KMS-11 (cell line): Measurements from ENCODE around the gene GPC1.

ENCODE experiments used
- H2AFZ ChIP-seq: fragments of 200-600 bp; sonication (generic); 2 replicates; pipeline ENCODE4 v1.6.1; 2016; ENCODE audit warnings: antibody characterized with exemption, mixed run types, low read depth
- H3K27ac ChIP-seq: fragments of 200-600 bp; sonication (generic); 2 replicates; pipeline ENCODE4 v1.6.1; 2016; ENCODE audit warnings: mild to moderate bottlenecking, mixed run types
- H3K27me3 ChIP-seq: fragments of 200-600 bp; sonication (generic); 2 replicates; pipeline ENCODE4 v1.6.1; 2017; ENCODE audit warnings: mild to moderate bottlenecking, low read depth, mixed run types, moderate library complexity; ENCODE audit not compliant: insufficient read depth
- H3K36me3 ChIP-seq: fragments of 200-600 bp; sonication (generic); 2 replicates; pipeline ENCODE4 v1.6.1; 2017; ENCODE audit warnings: mild to moderate bottlenecking, mixed run types; ENCODE audit not compliant: insufficient read depth
- H3K4me1 ChIP-seq: fragments of 200-600 bp; sonication (generic); 2 replicates; pipeline ENCODE4 v1.6.1; 2016; ENCODE audit warnings: mild to moderate bottlenecking, low read depth, mixed run types; ENCODE audit not compliant: poor library complexity, severe bottlenecking
- H3K4me2 ChIP-seq: fragments of 200-600 bp; sonication (generic); 2 replicates; pipeline ENCODE4 v1.7.0; 2016; ENCODE audit warnings: mild to moderate bottlenecking, mixed run types
- H3K4me3 ChIP-seq: fragments of 200-600 bp; sonication (generic); IDR thresholded peaks from 2 replicates; pipeline ENCODE4 v1.6.1; 2017; ENCODE audit warnings: low read depth, low read length, mixed read lengths; ENCODE audit not compliant: insufficient read depth
- H3K79me2 ChIP-seq: fragments of 200-600 bp; sonication (generic); 2 replicates; pipeline ENCODE4 v1.6.1; 2016; ENCODE audit warnings: low read depth, mixed run types; ENCODE audit not compliant: insufficient read depth
- H3K9ac ChIP-seq: fragments of 200-600 bp; sonication (generic); 2 replicates; pipeline ENCODE4 v1.6.1; 2016; ENCODE audit warnings: mild to moderate bottlenecking, mixed run types
- H4K20me1 ChIP-seq: fragments of 200-600 bp; sonication (generic); 2 replicates; pipeline ENCODE4 v1.6.1; 2016; ENCODE audit warnings: mild to moderate bottlenecking, mixed run types; ENCODE audit not compliant: insufficient read depth
- TF ChIP-seq, protein P1 (sequence below): fragments of 200-600 bp; sonication (generic); conservative IDR thresholded peaks from 2 replicates; pipeline ENCODE4 v1.6.1; 2017; ENCODE audit warnings: low read depth, mild to moderate bottlenecking, antibody characterized with exemption, low read length, moderate library complexity, mixed read lengths

Gene GPC1

DNA sequence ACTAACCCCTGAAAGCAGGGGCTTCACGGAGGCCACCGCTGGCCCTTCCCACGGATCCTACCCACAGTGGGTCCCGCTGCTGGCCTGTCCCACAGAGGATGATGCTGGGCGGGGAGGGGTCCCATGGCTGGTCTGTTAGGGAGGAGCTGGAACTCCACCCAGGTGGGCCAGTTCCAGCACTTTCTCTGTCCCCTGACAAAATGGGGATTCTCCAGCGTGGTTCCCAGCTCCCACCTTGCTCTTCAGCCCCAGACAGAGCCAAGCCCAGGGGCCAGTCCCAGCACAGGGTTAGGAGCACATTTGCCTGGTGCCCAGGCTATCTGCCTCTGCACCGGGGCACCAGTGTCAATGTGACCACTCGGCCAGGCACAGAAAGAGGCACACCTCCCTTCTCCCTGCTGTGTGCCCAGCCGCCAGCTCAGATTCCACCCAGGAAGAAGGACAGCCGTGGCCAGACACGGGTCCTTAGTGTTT, 72.4 kb downstream of the GPC1 start:
- TF ChIP-seq, protein P1, sequence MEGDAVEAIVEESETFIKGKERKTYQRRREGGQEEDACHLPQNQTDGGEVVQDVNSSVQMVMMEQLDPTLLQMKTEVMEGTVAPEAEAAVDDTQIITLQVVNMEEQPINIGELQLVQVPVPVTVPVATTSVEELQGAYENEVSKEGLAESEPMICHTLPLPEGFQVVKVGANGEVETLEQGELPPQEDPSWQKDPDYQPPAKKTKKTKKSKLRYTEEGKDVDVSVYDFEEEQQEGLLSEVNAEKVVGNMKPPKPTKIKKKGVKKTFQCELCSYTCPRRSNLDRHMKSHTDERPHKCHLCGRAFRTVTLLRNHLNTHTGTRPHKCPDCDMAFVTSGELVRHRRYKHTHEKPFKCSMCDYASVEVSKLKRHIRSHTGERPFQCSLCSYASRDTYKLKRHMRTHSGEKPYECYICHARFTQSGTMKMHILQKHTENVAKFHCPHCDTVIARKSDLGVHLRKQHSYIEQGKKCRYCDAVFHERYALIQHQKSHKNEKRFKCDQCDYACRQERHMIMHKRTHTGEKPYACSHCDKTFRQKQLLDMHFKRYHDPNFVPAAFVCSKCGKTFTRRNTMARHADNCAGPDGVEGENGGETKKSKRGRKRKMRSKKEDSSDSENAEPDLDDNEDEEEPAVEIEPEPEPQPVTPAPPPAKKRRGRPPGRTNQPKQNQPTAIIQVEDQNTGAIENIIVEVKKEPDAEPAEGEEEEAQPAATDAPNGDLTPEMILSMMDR, result no peak
- no peaks in the 10 kb centered on the region for H3K36me3 ChIP-seq
- no peak overlapping the region for H2AFZ ChIP-seq

DNA sequence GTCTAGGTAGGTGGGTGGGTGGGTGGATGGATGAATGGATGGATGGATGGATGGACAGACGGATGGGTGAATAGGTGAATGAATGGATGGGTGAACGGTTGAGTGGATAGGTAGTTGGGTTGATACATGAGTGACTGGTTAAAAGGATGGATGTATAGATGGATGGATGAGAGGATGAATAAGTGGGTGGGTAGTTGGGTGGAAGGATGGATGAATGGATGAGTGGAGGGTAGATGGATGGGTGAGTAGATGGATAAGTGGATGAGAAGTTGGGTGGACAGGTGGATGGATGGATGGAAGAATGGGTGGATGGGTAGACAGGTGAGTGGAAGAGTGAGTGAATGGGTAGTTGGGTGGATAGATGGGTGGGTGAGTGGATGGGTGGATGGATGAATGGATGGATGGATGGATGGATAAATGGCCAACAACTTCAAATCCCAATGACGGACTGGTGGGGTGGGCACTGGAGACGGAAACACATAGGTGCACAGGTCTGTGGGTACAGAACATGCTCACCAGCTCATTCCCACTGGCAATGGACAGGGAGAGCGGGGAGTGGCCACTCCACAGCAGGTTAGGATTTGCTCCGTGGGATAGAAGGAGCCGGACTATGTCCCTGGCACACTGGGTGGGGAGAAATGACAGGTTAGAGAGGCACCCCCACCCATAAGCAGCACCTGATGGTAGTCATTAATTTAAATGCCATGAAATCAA, 73.5 kb downstream of the GPC1 start:
- H3K4me1 ChIP-seq, result peaks cover under 1% of the 10 kb centered on the region
- H3K9ac ChIP-seq, result no peak overlapping the region
- H4K20me1 ChIP-seq, result no peaks in the 10 kb centered on the region
- no peak overlapping the region for H2AFZ ChIP-seq
- no peak overlapping the region for H3K27ac ChIP-seq
- no peak overlapping the region for H3K4me3 ChIP-seq
- no peaks in the 10 kb centered on the region for H3K36me3 ChIP-seq
- no peaks in the 10 kb centered on the region for H3K27me3 ChIP-seq
- no peak overlapping the region for H3K4me2 ChIP-seq
- no peaks in the 10 kb centered on the region for H3K79me2 ChIP-seq
- TF ChIP-seq, protein P1, result no peak

More for the DNA sequence above, 72.4 kb downstream of the GPC1 start:
- H3K9ac ChIP-seq, result no peak overlapping the region
- H3K27ac ChIP-seq, result no peak overlapping the region
- H3K79me2 ChIP-seq, result no peaks in the 10 kb centered on the region
- no peaks in the 10 kb centered on the region for H3K27me3 ChIP-seq
- H3K4me3 ChIP-seq, result no peak overlapping the region
- no peaks in the 10 kb centered on the region for H4K20me1 ChIP-seq
- no peak overlapping the region for H3K4me2 ChIP-seq
- H3K4me1 ChIP-seq, result no peaks in the 10 kb centered on the region

DNA sequence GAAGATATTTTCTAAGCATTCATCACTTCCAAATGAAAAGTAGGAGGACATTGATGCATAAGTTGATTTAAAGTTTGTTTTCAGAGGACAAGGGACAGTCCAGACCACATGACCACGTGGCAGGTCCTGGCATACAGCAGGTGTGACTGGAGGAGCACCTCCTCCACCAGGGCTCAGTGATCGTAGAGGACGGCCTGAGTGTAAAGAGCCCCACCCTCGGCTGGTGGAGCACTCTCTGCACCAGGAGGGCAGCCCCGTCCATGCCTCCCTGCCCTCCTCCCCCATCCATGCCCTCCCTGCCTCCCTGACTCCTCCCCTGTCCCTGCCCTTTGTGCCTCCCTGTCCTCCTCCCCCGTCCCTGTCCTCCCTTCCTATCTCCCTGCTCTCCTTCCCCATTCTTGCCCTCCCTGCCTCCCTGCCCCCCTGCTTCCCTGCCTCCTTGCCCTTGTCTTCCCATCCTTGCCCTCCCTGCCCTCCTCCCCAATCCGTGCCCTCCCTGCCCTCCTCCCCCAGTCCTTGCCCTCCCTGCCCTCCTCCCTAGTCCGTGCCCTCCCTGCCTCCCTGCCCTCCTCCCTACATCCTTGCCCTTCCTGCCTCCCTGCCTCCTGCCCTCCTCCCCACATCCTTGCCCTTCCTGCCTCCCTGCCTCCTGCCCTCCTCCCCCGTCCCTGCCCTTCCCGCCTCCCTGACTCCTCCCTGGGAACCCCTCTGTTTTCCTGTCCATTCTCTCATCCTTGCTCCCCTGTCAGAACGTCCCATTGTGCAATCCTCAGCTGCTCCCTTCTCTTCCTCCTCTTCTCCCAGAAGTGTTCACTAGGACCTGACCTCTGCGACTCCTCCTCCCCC, 74.4 kb downstream of the GPC1 start:
- H3K27ac ChIP-seq, result no peak overlapping the region
- no peak overlapping the region for H3K4me3 ChIP-seq
- H3K4me2 ChIP-seq, result no peak overlapping the region
- peaks cover 4% of the 10 kb centered on the region for H3K4me1 ChIP-seq
- no peak overlapping the region for H3K9ac ChIP-seq
- H3K36me3 ChIP-seq, result no peaks in the 10 kb centered on the region
- H3K79me2 ChIP-seq, result no peaks in the 10 kb centered on the region
- H4K20me1 ChIP-seq, result no peaks in the 10 kb centered on the region
- TF ChIP-seq, protein P1, result no peak
- no peaks in the 10 kb centered on the region for H3K27me3 ChIP-seq
- no peak overlapping the region for H2AFZ ChIP-seq

DNA sequence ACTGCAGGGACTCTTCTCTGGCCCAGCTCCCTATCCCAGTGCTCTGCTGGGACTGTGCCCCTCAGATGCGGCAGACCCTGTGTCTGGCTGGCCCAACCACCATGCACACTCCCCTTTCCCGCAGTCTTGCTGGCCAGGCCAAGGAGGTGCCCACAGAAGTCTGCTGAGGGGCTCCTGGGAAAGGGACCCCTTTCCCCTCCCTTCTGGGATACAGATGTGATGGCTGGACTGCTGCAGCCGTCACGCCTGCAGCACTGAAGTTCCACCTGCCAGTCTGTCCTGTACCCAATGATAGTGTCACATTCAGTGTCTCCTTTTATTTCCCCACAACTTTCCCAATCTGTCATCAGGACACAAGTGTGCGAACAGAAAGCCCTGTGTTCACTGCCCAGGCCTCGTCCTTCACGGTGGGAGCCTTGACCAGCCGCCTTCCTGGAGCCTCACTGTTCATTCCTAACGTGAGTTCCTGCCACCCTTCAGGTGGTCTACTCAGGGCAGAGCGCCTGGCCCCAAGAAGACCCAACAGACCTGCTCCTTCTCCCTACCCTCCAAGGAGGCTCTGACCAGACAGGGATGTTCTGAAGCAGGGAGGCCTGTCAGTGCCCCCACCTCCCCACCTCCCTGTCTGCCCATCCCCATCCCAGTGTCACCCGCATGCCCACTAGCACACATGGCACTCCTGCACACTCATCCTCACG, 75.2 kb downstream of the GPC1 start:
- Histone ChIP-seq H3K4me1 (peaks cover 4% of the 10 kb centered on the region), H3K27ac (no peak overlapping the region), H3K36me3 (no peaks in the 10 kb centered on the region), H3K27me3 (no peaks in the 10 kb centered on the region), H3K9ac (no peak overlapping the region), H3K4me3 (no peak overlapping the region), H3K79me2 (no peaks in the 10 kb centered on the region), H2AFZ (no peak overlapping the region), H4K20me1 (no peaks in the 10 kb centered on the region), H3K4me2 (no peak overlapping the region)
- TF ChIP-seq, protein P1, result no peak
